ENCODE data around the gene OR2W1.

- TF ChIP-seq POLR2A (IDR thresholded peaks at IDR 0.05; ENCODE audit: low read length) (no peak), GATA1 (IDR thresholded peaks at IDR 0.05; ENCODE audit: low read depth, low read length) (no peak)
Observed at GRCh38 chr6:29082457-29082856, 37.5 kb upstream of the OR2W1 start.
